NCI-H128 (cell line): ENCODE results near the gene VSIG10L2.
"Not testable (repeated sequence)": the region's sequence is repeated elsewhere in the genome, so short reads cannot be mapped to it uniquely, and the experiment has no call there.

Experiments used
- DNase-seq: peaks from one replicate; lab custom pipeline; 2025; ENCODE audit not compliant: unreplicated experiment; lab: John Stamatoyannopoulos, UW

The VSIG10L2 gene

GRCh38 chr11:125959511-125959910 lies 13.7 kb downstream of the VSIG10L2 start:
- no peak for DNase-seq

GRCh38 chr11:125959931-125960330 lies 14.1 kb downstream of the VSIG10L2 start:
- no peak for DNase-seq

- DNase-seq = no peak
Measured at GRCh38 chr11:125960771-125961170, 14.9 kb downstream of the VSIG10L2 start.

- no peak for DNase-seq
Measured at GRCh38 chr11:125967515-125967914, 21.7 kb downstream of the VSIG10L2 start.

GRCh38 chr11:125968354-125968753 lies 22.5 kb downstream of the VSIG10L2 start:
- DNase-seq = no peak

GRCh38 chr11:125971618-125972017 lies 25.8 kb downstream of the VSIG10L2 start:
- DNase-seq = no peak

- no peak for DNase-seq
Measured at GRCh38 chr11:125974284-125974683, 28.4 kb downstream of the VSIG10L2 start.

- no peak for DNase-seq
Measured at GRCh38 chr11:125975634-125976033, 29.8 kb downstream of the VSIG10L2 start.

- DNase-seq = no peak
Measured at GRCh38 chr11:125976156-125976555, 30.3 kb downstream of the VSIG10L2 start.

- DNase-seq = no peak
Measured at GRCh38 chr11:125977333-125977732, 31.5 kb downstream of the VSIG10L2 start.

- no peak for DNase-seq
Measured at GRCh38 chr11:125978181-125978716, 32.4 kb downstream of the VSIG10L2 start.

- no peak for DNase-seq
Measured at GRCh38 chr11:125978778-125979407, 33.0 kb downstream of the VSIG10L2 start.

GRCh38 chr11:125979511-125979910 lies 33.7 kb downstream of the VSIG10L2 start:
- DNase-seq = no peak

- no peak for DNase-seq
Measured at GRCh38 chr11:125980436-125980835, 34.6 kb downstream of the VSIG10L2 start.

GRCh38 chr11:125982348-125982730 lies 36.5 kb downstream of the VSIG10L2 start:
- DNase-seq = no peak

GRCh38 chr11:125985956-125986355 lies 40.1 kb downstream of the VSIG10L2 start:
- not testable (repeated sequence) for DNase-seq

GRCh38 chr11:125987066-125987641 lies 41.3 kb downstream of the VSIG10L2 start:
- DNase-seq = no peak

- DNase-seq = peak; percentile 60
Measured at GRCh38 chr11:125990244-125990643, 44.4 kb downstream of the VSIG10L2 start.

GRCh38 chr11:125992893-125993292 lies 47.0 kb downstream of the VSIG10L2 start:
- no peak for DNase-seq

GRCh38 chr11:125994509-125994908 lies 48.7 kb downstream of the VSIG10L2 start:
- no peak for DNase-seq

GRCh38 chr11:125995313-125995712 lies 49.5 kb downstream of the VSIG10L2 start:
- DNase-seq = no peak

- DNase-seq = no peak
Measured at GRCh38 chr11:125998267-125998666, 52.4 kb downstream of the VSIG10L2 start.
